ENCODE data around the gene CDK1.

The CDK1 gene

GRCh38 chr10:60742512-60742911 is 35.8 kb upstream of the CDK1 start:
- H3K36me3 ChIP-seq (ENCODE audit: control insufficient read depth, insufficient read depth, low read length) = no peaks in the 10 kb centered on the region
- H3K27me3 ChIP-seq (ENCODE audit: control insufficient read depth, insufficient read depth, low read length) = no peaks in the 10 kb centered on the region
- H3K4me3 ChIP-seq (ENCODE audit: low read depth, low read length) = no peak overlapping the region

GRCh38 chr10:60747817-60748469 is 30.3 kb upstream of the CDK1 start:
- H3K9ac ChIP-seq (ENCODE audit: low read depth, low read length) = no peak overlapping the region
- H3K36me3 ChIP-seq (ENCODE audit: control insufficient read depth, insufficient read depth, low read length) = no peaks in the 10 kb centered on the region
- no peaks in the 10 kb centered on the region for H3K27me3 ChIP-seq (ENCODE audit: control insufficient read depth, insufficient read depth, low read length)
- no peaks in the 10 kb centered on the region for H3K4me1 ChIP-seq (ENCODE audit: control insufficient read depth, insufficient read depth, low read length)
- no peaks in the 10 kb centered on the region for H3K9me3 ChIP-seq (ENCODE audit: control insufficient read depth, insufficient read depth, low read length)
- no peak overlapping the region for H3K4me3 ChIP-seq (ENCODE audit: low read depth, low read length)

More at GRCh38 chr10:60742512-60742911, 35.8 kb upstream of the CDK1 start:
- no peaks in the 10 kb centered on the region for H3K9me3 ChIP-seq (ENCODE audit: control insufficient read depth, insufficient read depth, low read length)
- no peak overlapping the region for H3K9ac ChIP-seq (ENCODE audit: low read depth, low read length)
- peaks cover 7% of the 10 kb centered on the region for H3K4me1 ChIP-seq (ENCODE audit: control insufficient read depth, insufficient read depth, low read length)

GRCh38 chr10:60753152-60753551 is 25.1 kb upstream of the CDK1 start:
- Histone ChIP-seq H3K9ac (ENCODE audit: low read depth, low read length) (no peak overlapping the region), H3K4me3 (ENCODE audit: low read depth, low read length) (no peak overlapping the region)

GRCh38 chr10:60753817-60754216 is 24.5 kb upstream of the CDK1 start:
- no peaks in the 10 kb centered on the region for H3K9me3 ChIP-seq (ENCODE audit: control insufficient read depth, insufficient read depth, low read length)
- no peaks in the 10 kb centered on the region for H3K27me3 ChIP-seq (ENCODE audit: control insufficient read depth, insufficient read depth, low read length)
- peaks cover 6% of the 10 kb centered on the region for H3K4me1 ChIP-seq (ENCODE audit: control insufficient read depth, insufficient read depth, low read length)
- no peak overlapping the region for H3K9ac ChIP-seq (ENCODE audit: low read depth, low read length)
- no peaks in the 10 kb centered on the region for H3K36me3 ChIP-seq (ENCODE audit: control insufficient read depth, insufficient read depth, low read length)
- no peak overlapping the region for H3K4me3 ChIP-seq (ENCODE audit: low read depth, low read length)

More at GRCh38 chr10:60753152-60753551, 25.1 kb upstream of the CDK1 start:
- H3K4me1 ChIP-seq (ENCODE audit: control insufficient read depth, insufficient read depth, low read length) = peaks cover 6% of the 10 kb centered on the region
- H3K9me3 ChIP-seq (ENCODE audit: control insufficient read depth, insufficient read depth, low read length) = no peaks in the 10 kb centered on the region
- H3K36me3 ChIP-seq (ENCODE audit: control insufficient read depth, insufficient read depth, low read length) = no peaks in the 10 kb centered on the region
- no peaks in the 10 kb centered on the region for H3K27me3 ChIP-seq (ENCODE audit: control insufficient read depth, insufficient read depth, low read length)

- Histone ChIP-seq H3K4me3 (ENCODE audit: low read depth, low read length) (no peak overlapping the region), H3K4me1 (ENCODE audit: control insufficient read depth, insufficient read depth, low read length) (peaks cover 6% of the 10 kb centered on the region), H3K9ac (ENCODE audit: low read depth, low read length) (no peak overlapping the region), H3K36me3 (ENCODE audit: control insufficient read depth, insufficient read depth, low read length) (no peaks in the 10 kb centered on the region), H3K27me3 (ENCODE audit: control insufficient read depth, insufficient read depth, low read length) (no peaks in the 10 kb centered on the region), H3K9me3 (ENCODE audit: control insufficient read depth, insufficient read depth, low read length) (no peaks in the 10 kb centered on the region)
Observed at GRCh38 chr10:60757420-60757895, 20.8 kb upstream of the CDK1 start.

- Histone ChIP-seq H3K4me3 (ENCODE audit: low read depth, low read length) (no peak overlapping the region), H3K4me1 (ENCODE audit: control insufficient read depth, insufficient read depth, low read length) (peaks cover 6% of the 10 kb centered on the region), H3K36me3 (ENCODE audit: control insufficient read depth, insufficient read depth, low read length) (no peaks in the 10 kb centered on the region), H3K27me3 (ENCODE audit: control insufficient read depth, insufficient read depth, low read length) (no peaks in the 10 kb centered on the region), H3K9ac (ENCODE audit: low read depth, low read length) (no peak overlapping the region), H3K9me3 (ENCODE audit: control insufficient read depth, insufficient read depth, low read length) (no peaks in the 10 kb centered on the region)
Observed at GRCh38 chr10:60759181-60759580, 19.1 kb upstream of the CDK1 start.

GRCh38 chr10:60760711-60761210 is 17.5 kb upstream of the CDK1 start:
- H3K36me3 ChIP-seq (ENCODE audit: control insufficient read depth, insufficient read depth, low read length) = no peaks in the 10 kb centered on the region
- no peaks in the 10 kb centered on the region for H3K9me3 ChIP-seq (ENCODE audit: control insufficient read depth, insufficient read depth, low read length)
- H3K4me3 ChIP-seq (ENCODE audit: low read depth, low read length) = no peak overlapping the region
- peaks cover 6% of the 10 kb centered on the region for H3K4me1 ChIP-seq (ENCODE audit: control insufficient read depth, insufficient read depth, low read length)
- H3K27me3 ChIP-seq (ENCODE audit: control insufficient read depth, insufficient read depth, low read length) = no peaks in the 10 kb centered on the region
- H3K9ac ChIP-seq (ENCODE audit: low read depth, low read length) = no peak overlapping the region

GRCh38 chr10:60762554-60762953 is 15.7 kb upstream of the CDK1 start:
- Histone ChIP-seq H3K9ac (ENCODE audit: low read depth, low read length) (no peak overlapping the region), H3K4me3 (ENCODE audit: low read depth, low read length) (no peak overlapping the region), H3K36me3 (ENCODE audit: control insufficient read depth, insufficient read depth, low read length) (no peaks in the 10 kb centered on the region), H3K9me3 (ENCODE audit: control insufficient read depth, insufficient read depth, low read length) (no peaks in the 10 kb centered on the region), H3K27me3 (ENCODE audit: control insufficient read depth, insufficient read depth, low read length) (no peaks in the 10 kb centered on the region), H3K4me1 (ENCODE audit: control insufficient read depth, insufficient read depth, low read length) (peaks cover 3% of the 10 kb centered on the region)

- Histone ChIP-seq H3K9ac (ENCODE audit: low read depth, low read length) (no peak overlapping the region), H3K9me3 (ENCODE audit: control insufficient read depth, insufficient read depth, low read length) (no peaks in the 10 kb centered on the region), H3K4me1 (ENCODE audit: control insufficient read depth, insufficient read depth, low read length) (no peaks in the 10 kb centered on the region), H3K36me3 (ENCODE audit: control insufficient read depth, insufficient read depth, low read length) (no peaks in the 10 kb centered on the region), H3K27me3 (ENCODE audit: control insufficient read depth, insufficient read depth, low read length) (no peaks in the 10 kb centered on the region), H3K4me3 (ENCODE audit: low read depth, low read length) (no peak overlapping the region)
Observed at GRCh38 chr10:60767424-60767823, 10.9 kb upstream of the CDK1 start.

GRCh38 chr10:60769406-60769805 is 8.9 kb upstream of the CDK1 start:
- Histone ChIP-seq H3K9me3 (ENCODE audit: control insufficient read depth, insufficient read depth, low read length) (no peaks in the 10 kb centered on the region), H3K9ac (ENCODE audit: low read depth, low read length) (no peak overlapping the region), H3K4me1 (ENCODE audit: control insufficient read depth, insufficient read depth, low read length) (no peaks in the 10 kb centered on the region), H3K4me3 (ENCODE audit: low read depth, low read length) (no peak overlapping the region), H3K27me3 (ENCODE audit: control insufficient read depth, insufficient read depth, low read length) (no peaks in the 10 kb centered on the region), H3K36me3 (ENCODE audit: control insufficient read depth, insufficient read depth, low read length) (no peaks in the 10 kb centered on the region)

GRCh38 chr10:60777696-60778213 is 523 bp upstream of the CDK1 start:
- Histone ChIP-seq H3K36me3 (ENCODE audit: control insufficient read depth, insufficient read depth, low read length) (no peaks in the 10 kb centered on the region), H3K27me3 (ENCODE audit: control insufficient read depth, insufficient read depth, low read length) (no peaks in the 10 kb centered on the region), H3K9me3 (ENCODE audit: control insufficient read depth, insufficient read depth, low read length) (no peaks in the 10 kb centered on the region), H3K9ac (ENCODE audit: low read depth, low read length) (peak overlapping the region; percentile 40), H3K4me1 (ENCODE audit: control insufficient read depth, insufficient read depth, low read length) (peaks cover 4% of the 10 kb centered on the region), H3K4me3 (ENCODE audit: low read depth, low read length) (peak overlapping the region; percentile 16)
